HG03097 (cell line): ENCODE results near the gene CACNB4.
"Not testable (repeated sequence)": the region's sequence is repeated elsewhere in the genome, so short reads cannot be mapped to it uniquely, and the experiment has no call there.

Experiments used
- ATAC-seq: cut with Tn5 transposase; IDR thresholded peaks from one replicate; pipeline ENCODE4 v1.9.1; 2021; ENCODE audit not compliant: unreplicated experiment, low FRiP score

CACNB4 gene

DNA sequence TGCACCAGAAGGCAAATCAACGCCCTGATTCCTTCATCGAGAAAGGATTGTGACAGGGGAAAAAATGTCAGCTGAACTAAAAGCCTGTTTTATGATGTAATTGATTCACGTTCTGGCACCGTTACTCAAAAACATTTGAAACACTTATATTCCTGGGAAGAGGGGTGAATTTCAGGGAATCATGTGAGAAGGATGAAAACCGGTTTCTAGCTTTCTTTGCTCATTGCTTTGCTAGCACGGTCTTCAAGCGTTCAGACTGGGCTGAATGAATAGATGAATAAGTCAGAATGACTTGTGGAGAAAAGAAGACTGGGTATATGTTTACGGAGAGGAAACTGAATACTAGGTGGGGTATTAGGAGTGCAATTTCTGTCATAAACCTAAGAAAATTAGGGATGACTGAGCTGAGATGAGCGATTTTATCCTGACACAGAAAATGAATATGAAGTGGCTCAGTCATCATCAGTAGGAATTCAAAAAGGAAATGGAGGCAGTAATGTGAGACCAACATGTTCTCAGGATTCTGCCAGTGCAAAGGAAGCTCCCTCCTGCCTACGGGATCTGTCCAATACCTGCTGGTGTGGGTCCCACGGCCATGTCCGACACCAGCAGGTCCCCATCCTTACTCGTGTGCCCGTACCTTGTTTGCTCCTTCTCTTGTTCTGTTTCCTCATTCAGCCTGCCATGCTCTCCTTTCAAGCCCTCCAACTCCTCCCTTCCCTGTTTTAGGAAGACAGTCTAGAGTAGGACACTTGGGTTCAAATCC, 146.0 kb downstream of the CACNB4 start:
- ATAC-seq: no peak

DNA sequence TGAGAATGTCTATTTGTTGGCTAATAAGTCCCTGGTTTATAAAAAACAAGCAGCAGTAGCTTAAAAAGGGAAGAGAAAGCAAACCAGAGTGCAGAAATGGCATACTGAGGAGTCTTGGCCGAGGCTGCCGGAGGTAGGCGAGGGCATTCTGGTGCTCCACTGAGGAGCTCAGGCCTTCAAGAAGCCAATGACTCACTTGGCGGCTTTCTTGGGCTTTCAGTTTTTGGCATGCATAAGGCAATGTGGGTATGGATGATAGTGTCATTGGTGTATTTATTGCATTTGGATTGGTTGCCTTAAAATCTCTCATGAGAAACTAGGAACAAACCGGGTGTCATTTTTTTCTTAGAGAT, 151.1 kb downstream of the CACNB4 start:
- no peak for ATAC-seq

DNA sequence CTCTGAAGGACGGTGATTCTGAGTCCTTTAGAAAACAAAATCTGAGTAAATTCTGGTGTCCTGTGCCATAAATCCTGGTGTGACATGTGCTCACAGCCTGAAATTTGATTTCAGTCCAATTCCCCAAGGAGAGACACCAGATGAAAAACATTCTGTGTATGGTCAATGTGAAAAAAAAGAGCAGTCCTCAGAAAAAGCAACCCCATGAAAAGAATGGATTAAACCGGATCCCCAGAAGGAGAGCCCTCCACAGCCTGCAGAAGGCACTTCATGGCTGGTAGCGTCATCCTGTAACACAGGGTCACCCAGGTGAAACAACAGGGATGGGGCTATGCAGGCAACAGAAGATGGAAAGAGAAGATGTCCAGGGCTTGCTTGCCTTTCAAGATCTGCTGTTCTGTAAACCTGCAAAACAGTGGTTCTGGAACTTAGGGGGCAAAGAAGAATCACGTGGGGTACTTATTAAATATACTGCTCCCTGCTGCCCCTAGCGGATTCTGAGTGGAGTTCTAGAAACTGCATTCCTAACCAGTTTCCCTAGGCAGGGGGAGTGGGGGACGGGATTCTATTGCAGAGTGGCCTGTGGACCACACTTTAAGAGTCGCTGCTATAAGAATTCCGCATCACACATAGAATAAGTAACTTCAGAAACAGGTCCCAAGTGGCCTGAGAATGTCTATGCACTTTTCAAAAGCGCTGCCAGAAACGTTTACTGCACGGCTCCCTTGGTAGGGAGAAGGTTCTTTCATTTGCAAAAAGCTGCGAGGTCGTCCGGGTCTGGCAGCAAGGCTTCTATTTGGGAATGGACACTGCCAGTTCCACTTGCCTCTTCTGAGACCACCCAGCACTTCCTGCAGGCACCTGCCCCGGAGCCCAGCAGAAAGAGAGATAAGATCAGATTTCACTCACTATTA, 151.7 kb downstream of the CACNB4 start:
- no peak for ATAC-seq

- ATAC-seq: no peak
Observed at GRCh38 chr2:151946250-151946884, 152.5 kb downstream of the CACNB4 start.

- no peak for ATAC-seq
Observed at GRCh38 chr2:151945602-151946001, 153.2 kb downstream of the CACNB4 start.

- no peak for ATAC-seq
Observed at GRCh38 chr2:151945186-151945585, 153.7 kb downstream of the CACNB4 start.

DNA sequence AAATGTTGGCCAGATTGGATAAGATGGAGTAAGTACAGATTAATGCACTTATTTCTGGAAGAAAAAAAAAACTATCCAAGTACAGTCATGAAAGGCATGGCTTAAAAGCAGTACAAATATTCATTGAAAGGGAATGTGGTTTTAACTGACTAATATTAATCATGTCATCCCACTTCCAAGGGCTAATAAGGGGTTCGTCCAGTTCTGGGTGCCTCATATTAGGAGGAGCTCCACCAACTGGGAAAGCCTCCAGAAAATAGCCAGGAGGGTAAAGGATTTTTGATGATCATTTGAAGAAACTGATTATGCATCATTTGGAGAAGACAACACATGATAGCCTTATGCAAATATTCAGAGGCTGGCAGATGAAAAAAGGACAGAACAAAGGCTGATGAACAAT, 155.4 kb downstream of the CACNB4 start:
- ATAC-seq: no peak

GRCh38 chr2:151942540-151943205, 156.2 kb downstream of the CACNB4 start:
- ATAC-seq: not testable (repeated sequence)

- ATAC-seq: no peak
Observed at GRCh38 chr2:151937966-151938365, 160.9 kb downstream of the CACNB4 start.

DNA sequence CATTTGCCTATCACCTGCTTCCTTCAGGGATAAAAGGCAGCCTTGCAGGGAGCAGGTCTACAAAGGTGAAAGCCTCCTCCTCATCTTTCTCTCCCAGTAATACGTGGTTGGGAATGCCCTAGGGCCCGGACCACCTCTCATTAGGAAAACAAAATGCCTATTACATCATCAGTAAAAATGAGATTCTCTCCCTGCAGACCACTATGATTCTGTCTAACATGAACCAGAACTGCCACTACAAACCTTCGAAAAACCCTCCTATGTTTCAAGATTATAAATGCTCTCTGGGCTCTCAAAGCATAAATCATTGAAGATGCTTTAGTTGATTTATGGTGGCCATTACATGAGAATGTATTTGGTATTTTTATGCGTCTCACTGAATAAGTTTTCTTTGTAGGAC, 162.2 kb downstream of the CACNB4 start:
- ATAC-seq: no peak

- no peak for ATAC-seq
Observed at GRCh38 chr2:151933266-151933804, 165.5 kb downstream of the CACNB4 start.

DNA sequence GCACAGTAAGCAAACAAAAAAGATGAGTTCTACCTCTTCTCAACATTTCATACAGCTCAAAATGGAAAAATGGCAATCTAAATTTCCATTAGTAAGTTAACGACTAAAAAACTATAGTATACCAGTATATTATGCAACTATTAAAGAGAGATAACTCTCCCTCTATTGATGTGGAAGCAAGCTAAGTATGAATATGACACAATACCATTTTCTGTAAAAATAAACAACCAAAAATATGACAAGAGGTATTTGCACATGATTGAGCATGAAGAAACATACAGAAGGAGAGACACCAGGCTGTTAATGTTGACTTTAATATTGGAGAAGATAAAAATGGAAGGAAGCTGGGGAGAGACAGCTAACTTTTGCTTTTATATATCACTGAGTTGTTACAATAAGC, 167.1 kb downstream of the CACNB4 start:
- no peak for ATAC-seq

GRCh38 chr2:151931030-151931611, 167.7 kb downstream of the CACNB4 start:
- ATAC-seq: no peak

DNA sequence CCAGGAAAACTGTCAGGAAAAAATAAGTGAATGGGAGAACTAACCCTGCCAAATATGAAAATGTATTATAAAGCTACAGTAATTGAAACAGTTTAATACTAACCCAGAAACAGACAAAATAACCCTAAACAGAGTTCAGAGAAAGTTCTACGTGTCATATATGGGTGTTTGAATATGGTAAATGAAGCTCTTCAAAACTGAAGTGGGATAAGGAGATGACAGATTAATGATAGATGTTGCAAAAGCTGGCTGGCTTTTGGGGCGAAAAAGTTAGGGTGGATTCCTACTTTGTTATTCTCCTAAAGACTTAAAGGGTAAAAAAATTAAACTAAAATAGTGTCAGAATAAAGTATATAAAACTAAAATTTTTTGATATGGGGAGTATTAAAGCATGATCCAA, 168.8 kb downstream of the CACNB4 start:
- no peak for ATAC-seq

GRCh38 chr2:151928380-151928779, 170.5 kb downstream of the CACNB4 start:
- no peak for ATAC-seq

DNA sequence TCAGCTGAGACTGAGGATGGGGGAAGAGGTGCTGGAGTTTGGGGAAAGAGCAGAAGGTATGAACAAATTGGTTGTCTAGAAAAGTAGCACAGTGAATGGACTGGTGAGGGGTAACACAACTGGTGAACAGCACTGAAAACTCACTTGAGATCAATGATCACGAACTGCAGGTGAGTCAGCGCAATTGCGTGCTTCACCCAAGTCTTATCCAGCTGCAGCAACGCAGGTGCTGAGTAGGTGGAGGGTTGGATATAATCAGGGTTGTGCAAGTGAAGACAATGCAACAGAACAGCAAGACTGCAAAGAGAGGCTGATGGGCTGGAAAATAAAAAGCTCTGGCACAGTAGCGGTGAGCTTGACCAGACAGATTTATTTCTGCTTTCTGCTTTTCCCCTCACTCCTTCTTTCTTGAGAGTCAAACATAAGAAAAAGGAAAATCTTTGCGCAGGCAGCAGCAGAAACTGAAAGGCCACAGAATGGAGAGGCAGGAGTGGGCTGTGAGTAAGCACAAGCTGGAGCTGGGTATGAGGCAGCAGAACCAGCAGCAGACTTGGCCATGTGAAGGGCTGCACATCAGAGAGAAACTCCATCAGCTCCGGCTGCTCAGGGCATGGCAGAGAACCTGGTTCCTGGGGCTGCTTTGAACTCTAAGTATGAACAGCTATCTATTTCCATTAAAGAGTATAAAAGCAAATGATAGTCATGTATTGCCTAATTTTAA, 171.2 kb downstream of the CACNB4 start:
- no peak for ATAC-seq

GRCh38 chr2:151922845-151923666, 175.8 kb downstream of the CACNB4 start:
- no peak for ATAC-seq

- ATAC-seq: no peak
Observed at GRCh38 chr2:151919786-151920185, 179.1 kb downstream of the CACNB4 start.

DNA sequence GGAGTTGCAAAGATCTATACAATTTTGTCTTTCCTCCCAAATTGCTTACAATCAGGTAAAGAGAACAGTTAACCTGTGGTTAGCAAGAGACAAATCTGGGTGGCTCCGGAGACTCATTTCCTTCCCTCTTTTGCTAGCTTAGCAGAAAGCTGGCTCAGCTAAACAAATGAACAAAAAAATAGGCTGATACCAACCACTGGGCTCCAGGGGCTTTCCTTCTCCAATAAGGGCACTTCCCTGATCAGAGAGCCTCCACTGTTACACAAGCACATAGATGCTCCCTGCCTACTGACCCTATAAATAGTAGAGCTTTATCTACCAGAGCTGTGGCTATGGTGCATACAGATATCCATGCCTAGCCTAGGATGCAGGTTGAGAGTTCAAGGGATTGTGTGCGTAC, 180.5 kb downstream of the CACNB4 start:
- no peak for ATAC-seq
